GM12874 (cell line): ENCODE results near the gene NPTN.

Experiments
- TF ChIP-seq, protein P1 (sequence below): IDR thresholded peaks from 2 replicates; pipeline ENCODE4 v1.5.1; 2011; ENCODE audit warnings: low read depth, mild to moderate bottlenecking, control low read depth, low read length, moderate library complexity; ENCODE audit not compliant: insufficient read depth

Gene NPTN

DNA sequence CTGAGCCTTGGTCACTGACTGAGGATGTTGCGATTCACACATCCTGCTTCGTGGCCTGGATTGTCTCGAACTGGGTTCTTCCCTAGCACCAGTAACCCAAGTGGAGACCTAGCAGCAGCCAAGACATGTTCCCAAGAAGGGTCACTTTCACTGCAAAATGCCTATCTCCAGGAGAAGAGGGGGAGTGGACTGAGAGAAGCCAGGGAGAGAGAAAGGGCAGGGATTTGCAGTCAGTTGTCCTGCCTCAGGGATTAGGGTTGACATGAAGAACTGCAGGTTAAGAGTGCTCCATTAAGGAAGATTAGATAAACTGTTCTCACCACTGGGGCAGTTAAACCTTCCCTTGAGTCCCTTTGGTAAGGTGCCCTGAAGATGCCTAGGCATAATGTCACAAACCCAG, 45.3 kb upstream of the NPTN start:
- TF ChIP-seq, protein P1, sequence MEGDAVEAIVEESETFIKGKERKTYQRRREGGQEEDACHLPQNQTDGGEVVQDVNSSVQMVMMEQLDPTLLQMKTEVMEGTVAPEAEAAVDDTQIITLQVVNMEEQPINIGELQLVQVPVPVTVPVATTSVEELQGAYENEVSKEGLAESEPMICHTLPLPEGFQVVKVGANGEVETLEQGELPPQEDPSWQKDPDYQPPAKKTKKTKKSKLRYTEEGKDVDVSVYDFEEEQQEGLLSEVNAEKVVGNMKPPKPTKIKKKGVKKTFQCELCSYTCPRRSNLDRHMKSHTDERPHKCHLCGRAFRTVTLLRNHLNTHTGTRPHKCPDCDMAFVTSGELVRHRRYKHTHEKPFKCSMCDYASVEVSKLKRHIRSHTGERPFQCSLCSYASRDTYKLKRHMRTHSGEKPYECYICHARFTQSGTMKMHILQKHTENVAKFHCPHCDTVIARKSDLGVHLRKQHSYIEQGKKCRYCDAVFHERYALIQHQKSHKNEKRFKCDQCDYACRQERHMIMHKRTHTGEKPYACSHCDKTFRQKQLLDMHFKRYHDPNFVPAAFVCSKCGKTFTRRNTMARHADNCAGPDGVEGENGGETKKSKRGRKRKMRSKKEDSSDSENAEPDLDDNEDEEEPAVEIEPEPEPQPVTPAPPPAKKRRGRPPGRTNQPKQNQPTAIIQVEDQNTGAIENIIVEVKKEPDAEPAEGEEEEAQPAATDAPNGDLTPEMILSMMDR: no peak

DNA sequence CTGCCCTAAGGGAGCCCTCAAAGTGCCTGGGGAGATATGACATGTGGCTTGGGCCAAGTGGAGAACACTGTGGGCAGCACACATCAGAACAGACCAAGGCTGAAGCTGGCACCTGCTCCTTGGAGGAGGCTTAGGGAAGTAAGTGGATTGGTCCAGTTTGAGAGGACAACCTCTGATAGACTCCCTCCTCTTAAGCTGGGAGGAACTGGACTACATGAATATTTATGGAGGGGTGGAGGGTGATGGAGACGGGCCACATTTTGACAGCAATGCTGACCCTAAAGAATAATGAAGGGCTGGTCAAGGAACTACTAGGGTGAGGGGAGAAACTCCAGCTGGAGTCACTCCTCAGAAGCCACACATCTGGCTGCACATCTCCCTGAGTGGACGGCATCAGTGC, 44.5 kb upstream of the NPTN start:
- TF ChIP-seq, protein P1: no peak

DNA sequence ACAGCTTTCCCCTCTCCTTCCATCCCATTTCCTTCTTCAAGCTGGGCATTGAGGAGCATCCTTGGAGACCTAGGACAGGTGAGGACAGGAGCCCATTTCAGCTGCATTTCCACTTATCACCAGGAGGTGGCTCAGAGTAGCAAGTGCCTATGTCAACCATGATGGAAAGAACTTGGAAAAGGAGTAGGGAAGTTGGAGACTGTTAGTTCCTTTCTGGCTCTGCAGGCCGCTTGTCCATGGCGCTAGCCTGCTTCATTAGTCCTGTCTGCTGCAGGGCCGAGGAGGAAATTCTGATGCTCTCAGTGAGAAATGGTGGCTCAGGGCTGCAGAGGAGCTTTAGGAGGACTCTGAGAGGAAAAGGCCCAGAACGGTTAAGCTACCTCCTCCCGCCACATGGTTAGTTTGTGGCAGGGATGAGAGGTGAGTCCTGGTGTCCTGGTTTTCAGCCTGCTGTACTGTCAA, 44.0 kb upstream of the NPTN start:
- TF ChIP-seq, protein P1: peak; percentile 81

DNA sequence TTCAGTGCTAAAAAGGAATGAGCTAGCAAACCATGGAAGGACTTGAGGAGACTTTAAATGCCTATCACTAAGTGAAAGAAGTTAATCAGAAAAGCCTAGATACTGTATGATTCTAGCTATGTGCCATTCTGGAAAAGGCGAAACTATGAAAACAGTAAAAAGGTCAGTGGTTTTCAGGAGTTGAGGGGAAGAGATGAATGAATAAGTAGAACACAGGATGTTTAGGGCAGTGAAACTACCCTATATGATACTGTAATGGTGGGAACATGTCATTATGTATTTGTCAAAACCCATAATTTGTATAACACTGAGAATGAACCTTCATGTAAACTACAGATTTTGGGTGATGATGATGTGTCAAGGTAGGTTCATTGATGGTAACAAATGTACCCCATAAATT, 41.4 kb upstream of the NPTN start:
- TF ChIP-seq, protein P1: no peak

DNA sequence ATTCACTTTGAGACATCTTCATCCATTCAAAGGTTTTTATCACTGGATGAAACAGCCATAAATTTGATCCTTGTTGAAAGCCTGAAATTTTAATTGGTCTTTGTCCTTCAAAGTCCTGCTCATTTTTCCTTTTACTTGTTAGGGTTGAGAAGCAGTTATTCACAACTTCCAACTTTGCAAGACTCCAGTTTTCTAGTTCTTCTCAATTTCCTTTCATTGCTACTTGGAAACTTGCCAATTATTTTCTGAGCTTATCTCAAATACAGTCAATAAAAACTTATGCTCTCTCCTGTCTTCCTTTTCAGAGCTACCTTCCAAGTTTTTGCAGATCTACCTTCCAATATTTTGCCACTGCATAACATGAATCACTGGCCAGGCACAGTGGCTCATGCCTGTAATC, 27.3 kb upstream of the NPTN start:
- TF ChIP-seq, protein P1: no peak

DNA sequence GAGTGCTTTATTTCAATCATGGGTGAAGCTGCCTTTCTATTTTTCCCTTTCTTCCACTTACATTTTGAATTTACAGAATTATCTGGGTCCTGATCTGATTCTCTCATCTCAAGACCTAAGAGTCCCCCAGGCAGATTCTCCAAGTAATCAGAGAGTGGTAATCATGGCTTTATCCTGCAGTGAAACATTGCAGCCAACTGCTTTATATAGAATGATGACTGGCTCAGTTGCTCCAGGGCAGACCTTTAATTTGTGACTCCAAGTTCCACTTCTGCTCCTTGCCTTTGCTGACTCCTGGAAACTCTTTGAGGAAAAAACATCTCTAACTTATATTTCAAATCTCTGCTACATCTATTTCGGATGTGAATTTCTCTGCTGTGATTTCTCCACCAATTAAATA, 25.5 kb upstream of the NPTN start:
- TF ChIP-seq, protein P1: no peak

DNA sequence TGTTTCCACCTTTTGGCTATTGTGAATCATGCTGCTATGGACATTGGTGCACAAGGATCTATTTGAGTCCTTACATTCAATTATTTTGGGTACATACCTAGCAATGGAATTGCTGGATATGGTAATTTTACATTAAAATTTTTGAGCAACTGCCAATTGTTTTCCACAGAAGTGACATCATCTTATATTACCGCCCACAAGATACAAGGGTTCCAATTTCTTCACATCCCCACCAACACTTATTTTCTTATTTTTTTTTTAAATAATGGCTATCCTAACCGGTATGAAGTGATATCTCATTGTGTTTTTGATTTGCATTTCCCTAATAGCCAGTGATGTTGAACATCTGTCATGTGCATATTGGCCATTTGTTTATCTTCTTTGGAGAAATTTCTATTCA, 22.5 kb upstream of the NPTN start:
- TF ChIP-seq, protein P1: no peak

DNA sequence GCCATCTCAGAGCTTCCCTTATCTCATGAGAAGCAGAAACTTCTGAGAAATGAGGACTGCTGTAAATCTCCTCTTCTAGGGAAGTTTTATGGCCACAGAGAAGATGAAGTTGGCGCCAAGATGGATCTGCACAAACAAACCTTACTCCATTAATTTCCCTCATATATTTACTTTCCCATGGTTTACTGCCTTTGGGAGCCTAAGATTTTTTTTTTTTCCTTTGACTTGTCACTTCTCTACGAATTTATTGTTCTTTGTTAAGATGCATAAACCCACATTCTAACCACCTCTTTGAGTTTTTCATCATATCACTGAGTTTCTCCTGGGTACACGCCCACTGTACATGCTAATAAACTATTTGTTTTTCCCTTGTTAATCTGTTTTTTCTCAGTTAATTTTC, 21.5 kb upstream of the NPTN start:
- TF ChIP-seq, protein P1: no peak
